Mesenchymal stem cell (in vitro differentiated cells and primary cell): ENCODE measurements around the gene CEP152.

ENCODE experiments used
- DNase-seq: peaks from one replicate; pipeline ENCODE4 v3.0.0-alpha.2; 2013
- H2AFZ ChIP-seq: one replicate; pipeline ENCODE4 v1.6.1; 2013; ENCODE audit warnings: low read depth, mild to moderate bottlenecking, control low read depth, inconsistent platforms, low read length, moderate library complexity
- H2AK5ac ChIP-seq: 2 replicates; pipeline ENCODE4 v1.6.1; 2013; ENCODE audit warnings: low read length, moderate library complexity, mild to moderate bottlenecking, inconsistent platforms; ENCODE audit not compliant: severe bottlenecking
- H2BK120ac ChIP-seq: one replicate; pipeline ENCODE4 v1.6.1; 2013; ENCODE audit warnings: low read depth, mild to moderate bottlenecking, inconsistent platforms, low read length, moderate library complexity
- H2BK12ac ChIP-seq, 2 experiments: one replicate each; pipeline ENCODE4 v1.6.1; 2013; ENCODE audit warnings: inconsistent platforms in 2 of 2, low read length in 2 of 2, mild to moderate bottlenecking in 2 of 2, moderate library complexity in 2 of 2, control low read depth in 1 of 2
- H2BK15ac ChIP-seq: one replicate; pipeline ENCODE4 v1.6.1; 2013; ENCODE audit warnings: mild to moderate bottlenecking, low read depth, inconsistent platforms; ENCODE audit not compliant: poor library complexity, severe bottlenecking
- H2BK5ac ChIP-seq: 2 replicates; pipeline ENCODE4 v1.6.1; 2013; ENCODE audit warnings: low read depth, mild to moderate bottlenecking, low read length, control low read depth, inconsistent platforms; ENCODE audit not compliant: poor library complexity, severe bottlenecking
- H3K14ac ChIP-seq, 2 experiments: one replicate each; pipeline ENCODE4 v1.6.1; 2013; ENCODE audit warnings: inconsistent platforms in 2 of 2, low read length in 2 of 2, control low read depth in 1 of 2, mild to moderate bottlenecking in 1 of 2, moderate library complexity in 1 of 2
- H3K18ac ChIP-seq, 2 experiments: one replicate each; pipeline ENCODE4 v1.6.1; 2013; ENCODE audit warnings: inconsistent platforms in 2 of 2, low read length in 2 of 2, control low read depth in 1 of 2, low read depth in 1 of 2, mild to moderate bottlenecking in 1 of 2
- H3K23ac ChIP-seq, 2 experiments: one replicate each; pipeline ENCODE4 v1.6.1; 2013; ENCODE audit warnings: inconsistent platforms in 2 of 2, low read length in 2 of 2, mild to moderate bottlenecking in 2 of 2, moderate library complexity in 2 of 2, control low read depth in 1 of 2
- H3K27ac ChIP-seq: 2 replicates; pipeline ENCODE4 v1.5.1; 2013; ENCODE audit warnings: mild to moderate bottlenecking, moderate library complexity, low read length, control low read depth, inconsistent platforms; ENCODE audit not compliant: poor library complexity, severe bottlenecking
- H3K27me3 ChIP-seq, 2 experiments: 2 replicates each; pipeline versions ENCODE4 v1.6.1 to v1.7.0; 2013; ENCODE audit warnings: low read length in 2 of 2, mild to moderate bottlenecking in 2 of 2, moderate library complexity in 2 of 2, control low read depth in 1 of 2, inconsistent platforms in 1 of 2; ENCODE audit not compliant: control insufficient read depth in 1 of 2, insufficient read depth in 1 of 2
- H3K36me3 ChIP-seq, 2 experiments: 2 replicates each; pipeline versions ENCODE4 v1.6.1 to v1.7.0; 2013; ENCODE audit warnings: low read length in 2 of 2, control low read depth in 1 of 2, inconsistent platforms in 1 of 2, low read depth in 1 of 2, mild to moderate bottlenecking in 1 of 2; ENCODE audit not compliant: insufficient read depth in 2 of 2, control insufficient read depth in 1 of 2
- H3K4ac ChIP-seq, 2 experiments: one replicate each; pipeline ENCODE4 v1.6.1; 2013; ENCODE audit warnings: inconsistent platforms in 2 of 2, low read length in 2 of 2, mild to moderate bottlenecking in 2 of 2, moderate library complexity in 2 of 2, control low read depth in 1 of 2, low read depth in 1 of 2
- H3K4me1 ChIP-seq: 2 replicates; pipeline ENCODE4 v1.6.1; 2013; ENCODE audit warnings: low read depth, low read length, control low read depth; ENCODE audit not compliant: control insufficient read depth, insufficient read depth
- H3K4me2 ChIP-seq: 2 replicates; pipeline ENCODE4 v1.6.1; 2013; ENCODE audit warnings: low read length, mild to moderate bottlenecking, inconsistent platforms; ENCODE audit not compliant: poor library complexity, severe bottlenecking
- H3K4me3 ChIP-seq, 2 experiments: 2 replicates each; pipeline versions ENCODE4 v1.5.1 to v1.7.0; 2013; ENCODE audit warnings: low read length in 2 of 2, mild to moderate bottlenecking in 2 of 2, control low read depth in 1 of 2, low read depth in 1 of 2; ENCODE audit not compliant: insufficient read depth in 1 of 2
- H3K79me1 ChIP-seq: replicated peaks from 2 replicates; pipeline ENCODE4 v1.6.1; 2013; ENCODE audit warnings: mild to moderate bottlenecking, control low read depth, low read length, inconsistent platforms; ENCODE audit not compliant: poor library complexity, severe bottlenecking
- H3K9ac ChIP-seq: 2 replicates; pipeline ENCODE4 v1.7.0; 2013; ENCODE audit warnings: mild to moderate bottlenecking, low read length, moderate library complexity
- H3K9me3 ChIP-seq: 2 replicates; pipeline ENCODE4 v1.7.0; 2013; ENCODE audit warnings: mild to moderate bottlenecking, low read length; ENCODE audit not compliant: control insufficient read depth
- H4K8ac ChIP-seq: one replicate; pipeline ENCODE4 v1.6.1; 2013; ENCODE audit warnings: inconsistent platforms, mild to moderate bottlenecking, low read length, moderate library complexity
- H4K91ac ChIP-seq: one replicate; pipeline ENCODE4 v1.6.1; 2013; ENCODE audit warnings: mild to moderate bottlenecking, low read length, inconsistent platforms
- WGBS: methylation state at CpG from one replicate; pipeline ENCODE4 v1.1.7; 2013; ENCODE audit warnings: mixed read lengths; 5-methylcytosine and 5-hydroxymethylcytosine counted together

The CEP152 gene

DNA sequence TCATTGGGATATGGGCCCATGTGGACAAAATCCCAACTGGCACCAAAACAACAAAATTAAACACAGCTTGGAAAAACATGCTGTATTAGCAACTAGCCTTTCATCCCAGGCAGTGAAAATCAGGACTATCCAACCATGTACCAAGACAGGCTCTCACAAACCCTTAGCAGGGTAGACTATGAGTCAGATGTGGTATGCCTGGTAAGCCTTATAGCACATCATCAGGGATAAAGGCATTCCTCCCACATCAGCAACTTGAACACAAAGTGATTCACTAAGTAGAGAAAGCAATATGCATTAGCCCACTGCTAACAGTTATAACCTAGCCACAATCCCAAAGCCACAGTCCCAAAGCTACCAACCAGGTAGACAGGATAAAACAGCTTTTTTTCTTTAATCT lies 8.0 kb downstream of the CEP152 start:
- Histone ChIP-seq H2BK5ac (no peak overlapping the region), H3K9me3 (no peaks in the 10 kb centered on the region), H4K8ac (no peak overlapping the region), H3K4me1 (peaks cover under 1% of the 10 kb centered on the region), H3K18ac (peak overlapping the region in 1 of 2 experiments; percentile 21), H2BK120ac (no peak overlapping the region), H3K4me2 (no peak overlapping the region), H3K79me1 (peaks cover 16% of the 10 kb centered on the region), H2BK15ac (no peak overlapping the region), H3K27ac (peak overlapping the region; percentile 26), H2AK5ac (no peak overlapping the region), H3K4me3 (no peak overlapping the region), H3K9ac (peak overlapping the region; percentile 6), H2AFZ (no peak overlapping the region), H3K36me3 (peaks cover 0 to 3% of the 10 kb centered on the region in 2 experiments), H3K27me3 (no peaks in the 10 kb centered on the region), H3K23ac (no peak overlapping the region), H2BK12ac (no peak overlapping the region), H3K14ac (no peak overlapping the region), H4K91ac (no peak overlapping the region), H3K4ac (no peak overlapping the region)
- peak; percentile 91 for DNase-seq

DNA sequence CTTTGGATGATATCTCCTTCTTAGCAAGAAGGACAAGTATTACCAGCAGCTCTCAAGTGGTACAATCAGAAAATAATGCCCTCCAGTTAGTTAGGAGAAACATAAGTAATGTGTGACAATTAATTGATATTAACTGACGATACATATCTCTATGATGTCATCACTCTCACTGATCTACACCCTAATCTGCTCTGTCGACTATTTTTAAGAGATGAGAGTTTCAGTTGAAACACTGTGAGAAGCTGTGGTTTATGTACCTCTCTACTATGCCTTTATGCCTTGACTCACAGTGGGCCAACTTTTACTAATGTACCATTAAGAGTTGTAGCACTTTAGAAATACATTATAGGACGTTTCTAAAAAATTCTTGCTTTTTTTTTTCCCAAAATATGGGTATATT lies 8.6 kb downstream of the CEP152 start:
- no peak overlapping the region for H2BK120ac ChIP-seq
- H3K4me1 ChIP-seq, result peaks cover 2% of the 10 kb centered on the region
- DNase-seq, result no peak
- no peak overlapping the region for H3K23ac ChIP-seq
- H3K4me2 ChIP-seq, result no peak overlapping the region
- no CpG with 5 or more reads among the region's 3 CpGs for WGBS
- no peak overlapping the region for H2AK5ac ChIP-seq
- no peaks in the 10 kb centered on the region for H3K27me3 ChIP-seq
- no peak overlapping the region for H4K8ac ChIP-seq
- no peak overlapping the region for H3K4me3 ChIP-seq
- no peak overlapping the region for H2BK12ac ChIP-seq
- H3K4ac ChIP-seq, result no peak overlapping the region
- H3K18ac ChIP-seq, result no peak overlapping the region
- H3K14ac ChIP-seq, result no peak overlapping the region
- H2AFZ ChIP-seq, result no peak overlapping the region
- no peak overlapping the region for H4K91ac ChIP-seq
- no peaks in the 10 kb centered on the region for H3K9me3 ChIP-seq
- peaks cover 0 to 3% of the 10 kb centered on the region in 2 experiments for H3K36me3 ChIP-seq
- H2BK15ac ChIP-seq, result no peak overlapping the region
- no peak overlapping the region for H3K9ac ChIP-seq
- no peak overlapping the region for H2BK5ac ChIP-seq
- H3K79me1 ChIP-seq, result peaks cover 17% of the 10 kb centered on the region
- no peak overlapping the region for H3K27ac ChIP-seq

DNA sequence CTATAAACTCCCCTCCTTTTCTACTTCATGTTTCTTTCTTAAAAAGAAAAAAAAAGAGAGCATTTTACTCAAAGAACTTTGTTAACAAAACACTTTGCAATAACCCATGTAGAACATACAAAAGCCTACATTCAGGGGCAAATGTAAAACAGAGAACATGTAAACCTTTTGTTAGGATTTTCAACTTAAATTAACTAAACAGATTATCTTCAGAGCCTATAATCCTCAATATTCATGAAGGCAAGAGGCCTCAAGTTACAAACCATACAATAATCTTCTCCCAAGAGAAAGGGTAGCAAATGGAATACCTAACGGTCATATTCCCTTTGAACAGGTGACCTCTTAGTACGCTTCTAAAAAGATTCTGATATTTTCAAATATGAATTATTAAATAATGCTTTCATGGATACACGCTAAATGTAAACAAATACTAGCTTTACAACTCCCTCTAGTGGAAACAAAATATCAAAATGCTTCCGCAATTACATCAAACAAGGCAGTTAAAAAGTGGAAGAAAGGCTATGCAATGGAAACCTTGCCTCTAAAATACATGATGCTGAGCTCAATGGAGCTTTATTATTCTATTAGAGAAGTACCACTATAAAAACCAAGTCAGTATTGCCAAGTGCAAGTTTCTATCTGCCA lies 9.9 kb downstream of the CEP152 start:
- H3K27ac ChIP-seq, result no peak overlapping the region
- peaks cover 15% of the 10 kb centered on the region for H3K79me1 ChIP-seq
- H2BK120ac ChIP-seq, result no peak overlapping the region
- H3K23ac ChIP-seq, result no peak overlapping the region
- no CpG with 5 or more reads among the region's 4 CpGs for WGBS
- H3K4me1 ChIP-seq, result peaks cover 2% of the 10 kb centered on the region
- H3K14ac ChIP-seq, result no peak overlapping the region
- no peak overlapping the region for H2BK5ac ChIP-seq
- no peak overlapping the region for H3K4me3 ChIP-seq
- H3K9me3 ChIP-seq, result no peaks in the 10 kb centered on the region
- peak; percentile 38 for DNase-seq
- no peak overlapping the region for H3K18ac ChIP-seq
- no peaks in the 10 kb centered on the region for H3K27me3 ChIP-seq
- H3K4ac ChIP-seq, result no peak overlapping the region
- no peak overlapping the region for H4K91ac ChIP-seq
- no peak overlapping the region for H2BK15ac ChIP-seq
- H2AK5ac ChIP-seq, result no peak overlapping the region
- no peak overlapping the region for H3K4me2 ChIP-seq
- no peak overlapping the region for H4K8ac ChIP-seq
- no peak overlapping the region for H2BK12ac ChIP-seq
- H2AFZ ChIP-seq, result no peak overlapping the region
- peaks cover 0 to 3% of the 10 kb centered on the region in 2 experiments for H3K36me3 ChIP-seq
- H3K9ac ChIP-seq, result peak overlapping the region; percentile 82

DNA sequence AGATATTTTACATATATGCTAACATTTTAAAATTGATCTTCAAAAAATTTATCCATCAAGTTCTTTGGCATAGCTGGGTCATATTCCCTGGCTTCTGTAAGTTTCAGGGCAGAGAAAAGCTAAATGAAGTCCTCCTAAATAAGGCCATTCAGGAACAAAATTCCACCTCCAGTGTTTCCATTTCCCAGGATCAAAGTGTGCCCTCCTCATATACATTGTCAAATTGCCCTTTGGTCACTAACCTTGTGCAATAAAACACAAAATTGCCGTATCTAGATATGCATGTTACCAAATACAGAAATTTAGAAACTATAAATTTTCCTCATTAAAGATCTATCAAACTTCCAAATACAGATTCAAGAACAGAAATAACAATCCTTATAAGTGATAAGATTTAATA lies 10.6 kb downstream of the CEP152 start:
- WGBS, result 100% methylated on average over 1 of the region's 1 CpG
- Histone ChIP-seq H2BK15ac (no peak overlapping the region), H2BK12ac (no peak overlapping the region), H2AK5ac (no peak overlapping the region), H3K27me3 (no peaks in the 10 kb centered on the region), H3K9ac (peak overlapping the region; percentile 82), H3K4me1 (peaks cover 2% of the 10 kb centered on the region), H3K23ac (no peak overlapping the region), H3K27ac (no peak overlapping the region), H3K9me3 (no peaks in the 10 kb centered on the region), H3K4ac (no peak overlapping the region), H4K8ac (no peak overlapping the region), H3K4me3 (no peak overlapping the region), H2BK120ac (no peak overlapping the region), H3K18ac (no peak overlapping the region), H4K91ac (no peak overlapping the region), H3K36me3 (peaks cover 0 to 3% of the 10 kb centered on the region in 2 experiments), H3K14ac (no peak overlapping the region), H3K4me2 (no peak overlapping the region), H3K79me1 (peaks cover 15% of the 10 kb centered on the region), H2AFZ (no peak overlapping the region), H2BK5ac (no peak overlapping the region)
- DNase-seq, result no peak
